ENCODE results near the gene COTL1.

The COTL1 gene

DNA sequence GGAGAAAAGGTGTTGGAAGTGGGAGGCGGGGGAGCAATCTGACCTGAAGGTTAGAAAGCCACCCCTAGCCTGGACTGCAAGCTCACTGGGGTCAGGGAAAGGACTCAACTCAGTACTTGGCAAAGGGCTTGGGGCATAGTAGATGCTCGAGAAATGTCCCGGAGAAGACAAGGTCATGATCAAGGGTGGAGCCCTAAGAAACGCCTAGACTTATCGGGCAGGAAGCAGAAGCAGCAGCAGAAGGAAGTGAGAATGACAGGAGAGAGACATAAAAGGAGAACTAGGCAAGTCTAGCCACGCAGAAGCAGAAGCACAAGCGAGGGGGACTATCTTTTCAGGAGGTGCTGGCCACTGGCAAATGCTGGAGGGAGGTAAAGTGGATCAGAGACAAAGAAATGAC lies 10.2 kb downstream of the COTL1 start:
- FAIRE-seq = no peak

DNA sequence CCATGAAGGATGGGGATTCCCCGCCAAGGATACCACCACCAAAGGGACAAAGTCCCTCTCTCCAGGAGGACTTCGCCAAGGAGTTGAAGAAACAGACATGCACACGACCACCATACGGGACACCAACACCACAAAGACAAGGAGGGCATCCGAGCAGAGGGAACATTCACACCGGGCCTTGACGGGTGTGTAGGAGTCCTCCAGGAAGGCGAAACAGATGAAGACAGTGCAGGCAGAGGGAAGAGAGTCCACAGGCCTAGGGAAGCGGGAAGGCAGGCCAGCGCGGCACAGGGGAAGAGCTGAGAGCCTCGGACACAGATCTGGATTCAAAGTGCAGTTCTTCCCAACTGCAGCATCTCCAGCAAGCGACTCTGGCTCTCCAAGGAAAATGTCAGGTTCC lies 10.8 kb downstream of the COTL1 start:
- DNase-seq (ENCODE audit: insufficient read length, low spot score) (no peak), FAIRE-seq (no peak)
- TF ChIP-seq, protein P1, sequence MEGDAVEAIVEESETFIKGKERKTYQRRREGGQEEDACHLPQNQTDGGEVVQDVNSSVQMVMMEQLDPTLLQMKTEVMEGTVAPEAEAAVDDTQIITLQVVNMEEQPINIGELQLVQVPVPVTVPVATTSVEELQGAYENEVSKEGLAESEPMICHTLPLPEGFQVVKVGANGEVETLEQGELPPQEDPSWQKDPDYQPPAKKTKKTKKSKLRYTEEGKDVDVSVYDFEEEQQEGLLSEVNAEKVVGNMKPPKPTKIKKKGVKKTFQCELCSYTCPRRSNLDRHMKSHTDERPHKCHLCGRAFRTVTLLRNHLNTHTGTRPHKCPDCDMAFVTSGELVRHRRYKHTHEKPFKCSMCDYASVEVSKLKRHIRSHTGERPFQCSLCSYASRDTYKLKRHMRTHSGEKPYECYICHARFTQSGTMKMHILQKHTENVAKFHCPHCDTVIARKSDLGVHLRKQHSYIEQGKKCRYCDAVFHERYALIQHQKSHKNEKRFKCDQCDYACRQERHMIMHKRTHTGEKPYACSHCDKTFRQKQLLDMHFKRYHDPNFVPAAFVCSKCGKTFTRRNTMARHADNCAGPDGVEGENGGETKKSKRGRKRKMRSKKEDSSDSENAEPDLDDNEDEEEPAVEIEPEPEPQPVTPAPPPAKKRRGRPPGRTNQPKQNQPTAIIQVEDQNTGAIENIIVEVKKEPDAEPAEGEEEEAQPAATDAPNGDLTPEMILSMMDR (IDR thresholded peaks at IDR 0.05; ENCODE audit: insufficient read depth, missing control alignments) = no peak

More for the DNA sequence above, 10.2 kb downstream of the COTL1 start:
- DNase-seq (ENCODE audit: insufficient read length, low spot score) = no peak
- TF ChIP-seq, protein P1 (IDR thresholded peaks at IDR 0.05; ENCODE audit: insufficient read depth, missing control alignments) = no peak

DNA sequence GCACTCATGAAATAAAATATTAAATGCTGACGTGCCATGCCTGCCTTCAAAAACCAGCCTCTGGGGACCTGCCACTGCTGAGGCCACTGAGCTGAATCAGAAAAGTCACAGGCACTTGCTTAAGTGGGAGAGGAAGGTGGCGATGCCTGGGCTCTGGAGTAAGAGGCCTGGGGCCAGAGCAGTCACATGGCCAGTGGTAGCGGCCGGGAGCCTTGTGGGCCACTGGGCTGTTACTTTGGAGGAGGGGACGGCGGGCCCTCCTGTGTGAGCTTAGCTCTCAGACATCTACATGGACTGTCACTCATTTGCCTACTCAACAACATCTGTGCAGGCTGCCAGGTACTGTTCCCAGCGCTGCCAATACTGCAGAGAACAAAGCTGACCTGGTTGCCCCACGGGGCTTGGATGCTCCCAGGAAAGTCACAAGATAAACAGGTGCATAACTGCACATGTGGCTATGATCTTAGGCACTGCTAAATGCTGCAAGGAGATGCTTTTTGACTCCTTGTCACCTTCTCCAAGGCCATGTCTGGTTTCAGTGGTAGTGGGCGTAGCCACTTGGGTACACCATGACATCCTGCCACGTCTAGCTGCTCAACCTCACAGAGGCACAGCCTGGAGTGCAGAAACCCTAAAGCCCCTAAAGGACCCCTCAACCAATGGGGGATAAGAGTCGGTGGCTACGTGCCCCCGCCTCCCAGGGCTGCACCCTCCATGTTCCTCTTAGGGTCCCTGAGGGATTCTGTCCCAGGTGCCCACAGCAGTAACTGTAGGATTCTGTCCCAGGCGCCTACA lies 11.6 kb downstream of the COTL1 start:
- TF ChIP-seq, protein P1 (IDR thresholded peaks at IDR 0.05; ENCODE audit: insufficient read depth, missing control alignments) = no peak
- FAIRE-seq = no peak

DNA sequence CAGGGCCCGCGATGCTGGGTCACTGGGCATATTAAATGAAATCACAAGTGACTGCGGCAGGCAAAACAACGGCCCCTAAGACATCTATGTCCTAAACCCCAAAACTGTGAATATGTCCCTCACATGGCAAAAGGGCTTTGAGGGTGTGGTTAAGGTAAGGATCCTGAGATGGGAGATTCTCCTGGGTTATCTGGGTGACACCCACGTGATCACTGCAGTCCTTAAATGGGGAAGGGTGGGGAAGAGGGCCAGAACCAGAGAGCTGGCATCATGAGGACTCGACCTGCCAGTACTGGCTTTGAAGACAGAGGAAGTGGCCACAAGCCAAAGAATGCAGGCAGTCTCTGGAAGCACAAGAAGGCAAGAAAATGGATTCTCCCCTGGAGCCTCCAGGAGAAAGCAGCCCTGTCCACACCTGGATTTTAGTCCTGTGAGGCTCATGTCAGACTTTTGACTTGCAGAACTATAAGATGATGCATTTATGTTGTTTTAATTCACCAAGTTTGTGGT lies 12.5 kb downstream of the COTL1 start:
- TF ChIP-seq, protein P1 (IDR thresholded peaks at IDR 0.05; ENCODE audit: insufficient read depth, missing control alignments) = no peak
- FAIRE-seq = no peak
- no peak for DNase-seq (ENCODE audit: insufficient read length, low spot score)

More for the DNA sequence above, 11.6 kb downstream of the COTL1 start:
- DNase-seq (ENCODE audit: insufficient read length, low spot score) = no peak

DNA sequence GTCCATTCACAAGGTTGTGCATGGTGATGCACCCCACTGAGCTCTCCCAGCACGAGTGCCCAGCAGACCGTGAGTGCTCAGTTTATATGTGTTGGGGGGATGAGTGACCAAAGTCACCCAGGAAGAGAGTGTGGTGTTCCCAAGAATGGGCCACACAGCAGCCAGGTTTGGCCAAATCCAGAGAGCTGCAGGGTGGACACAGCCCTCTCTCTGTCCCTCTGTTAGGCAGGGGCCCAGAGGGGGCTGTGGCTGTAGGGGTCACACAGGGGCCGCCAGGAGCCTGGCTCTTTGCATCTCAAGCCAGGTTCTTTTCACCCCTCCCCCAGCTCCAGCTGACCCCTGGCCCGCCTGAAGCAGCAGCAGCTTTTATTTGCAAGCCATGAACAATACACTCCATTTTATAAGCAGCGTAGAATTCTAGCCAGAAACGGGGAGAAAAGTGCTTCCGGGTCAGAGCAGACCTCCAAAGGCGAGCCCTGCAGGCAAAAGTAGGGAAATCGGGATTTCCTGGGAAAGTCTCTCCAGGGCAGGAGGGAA lies 13.3 kb downstream of the COTL1 start:
- no peak for FAIRE-seq
- DNase-seq (ENCODE audit: insufficient read length, low spot score) = no peak
- TF ChIP-seq, protein P1 (IDR thresholded peaks at IDR 0.05; ENCODE audit: insufficient read depth, missing control alignments) = no peak

DNA sequence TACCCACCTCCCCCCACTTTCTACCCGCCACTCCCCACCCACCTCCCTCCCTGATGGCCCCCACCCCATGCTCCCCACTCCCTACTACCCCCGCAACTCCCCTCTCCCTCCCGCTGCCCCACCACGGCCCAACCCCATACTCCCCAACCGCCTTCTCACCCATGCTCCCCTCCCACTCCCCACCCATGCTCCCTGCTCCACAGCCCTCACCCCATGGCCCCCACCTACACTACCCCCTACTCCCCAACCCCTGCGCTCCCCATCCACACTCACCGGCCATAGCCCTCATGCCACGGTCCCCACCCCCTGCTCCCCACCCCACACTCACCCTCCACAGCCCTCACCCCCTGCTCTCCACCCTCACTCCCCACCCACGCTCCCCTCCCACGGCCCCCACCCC lies 13.9 kb downstream of the COTL1 start:
- DNase-seq (ENCODE audit: insufficient read length, low spot score) = no peak
- no peak for FAIRE-seq
- TF ChIP-seq, protein P1 (IDR thresholded peaks at IDR 0.05; ENCODE audit: insufficient read depth, missing control alignments) = no peak

Data from D721Med (cell line).